Stimulated activated CD8-positive, alpha-beta memory T cell treated with anti-CD3 and anti-CD28 coated beads, Interleukin-15, amount 100 ng/mL, for 4 hours (primary cell): Measurements from ENCODE around the gene ANXA4.

ENCODE experiments used
- DNase-seq, 2 donors: peaks; one replicate each; pipeline ENCODE4 v3.0.0-alpha.2; 2020; ENCODE audit warnings: low read depth in 2 of 2

The ANXA4 gene

GRCh38 chr2:69846182-69847067 is 104.5 kb downstream of the ANXA4 start:
- DNase-seq: no peak

GRCh38 chr2:69847068-69847828 is 105.3 kb downstream of the ANXA4 start:
- DNase-seq: no peak

GRCh38 chr2:69848186-69848790 is 106.4 kb downstream of the ANXA4 start:
- DNase-seq: no peak

DNA sequence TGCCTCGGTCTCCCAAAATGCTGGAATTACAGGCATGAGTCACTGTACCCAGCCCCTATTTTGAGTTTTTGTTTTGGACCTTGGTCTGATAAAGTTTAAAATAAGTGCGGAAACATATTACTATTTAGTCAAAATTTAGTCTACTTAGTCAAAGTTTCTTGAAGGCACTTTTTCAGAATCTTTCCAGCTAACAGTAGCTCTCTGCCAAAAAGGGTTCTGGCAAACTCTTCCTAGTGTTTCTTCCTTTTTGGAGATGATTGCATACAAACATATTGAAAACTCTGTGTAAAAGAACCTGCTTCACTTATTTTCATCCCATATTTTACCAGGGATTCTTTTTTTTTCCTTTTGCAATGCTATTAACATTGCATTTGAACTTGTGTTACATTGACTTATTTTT is 116.3 kb downstream of the ANXA4 start:
- DNase-seq: no peak

- DNase-seq: no peak
Measured at GRCh38 chr2:69863298-69863697, 121.4 kb downstream of the ANXA4 start.
